Measurements from ENCODE around the gene HMOX2.

GRCh38 chr16:4499196-4499555 is 23.0 kb downstream of the HMOX2 start:
- no peak for TF ChIP-seq POLR2A (IDR thresholded peaks at IDR 0.05)
- TF ChIP-seq CTCF (IDR thresholded peaks at IDR 0.05) = no peak

Data from heart left ventricle (tissue), 13 donors.